HepG2 (cell line): ENCODE results near the gene TBC1D7. TPM values are rescaled to one million over a fixed set of nuclear protein-coding genes. Genes with fewer than 3 reads are reported as not detected.

ENCODE experiments used
- BCL6 ChIP-seq: IDR thresholded peaks from 2 replicates; pipeline ENCODE4 v1.6.1; 2016; ENCODE audit warnings: missing genetic modification reagents, missing compliant biosample characterization
- GATAD2A ChIP-seq: IDR thresholded peaks from 2 replicates; pipeline ENCODE4 v1.6.1; 2016
- HES4 ChIP-seq: sonication (generic); formaldehyde crosslinking; IDR thresholded peaks from 2 replicates; pipeline ENCODE4 v1.9.0; 2021; ENCODE audit warnings: mild to moderate bottlenecking, missing genetic modification reagents, borderline replicate concordance
- MAFF ChIP-seq: IDR thresholded peaks from 2 replicates; pipeline ENCODE4 v1.6.1; 2011; ENCODE audit warnings: low read depth, low read length, improper control_type of control experiment
- MAZ ChIP-seq, 2 experiments: sonication (generic) in 1 of 2; formaldehyde crosslinking in 1 of 2; IDR thresholded peaks; 2 replicates each; pipeline versions ENCODE4 v1.5.0 to v1.6.1; 2012 to 2020; ENCODE audit warnings: low read depth in 2 of 2, mild to moderate bottlenecking in 2 of 2, borderline replicate concordance in 1 of 2, improper control_type of control experiment in 1 of 2, low read length in 1 of 2, missing genetic modification reagents in 1 of 2, moderate library complexity in 1 of 2
- MBNL3 ChIP-seq: fragments of 250-450 bp; sonication (Bioruptor Pico); conservative IDR thresholded peaks from 2 replicates; pipeline ENCODE4 v1.8.0; 2022; ENCODE audit warnings: mild to moderate bottlenecking, inconsistent platforms
- MYC ChIP-seq: sonication (generic); formaldehyde crosslinking; IDR thresholded peaks from 2 replicates; pipeline ENCODE4 v1.9.0; 2021; ENCODE audit warnings: missing genetic modification reagents, borderline replicate concordance
- MZF1 ChIP-seq: sonication (generic); formaldehyde crosslinking; IDR thresholded peaks from 2 replicates; pipeline ENCODE4 v1.8.1; 2023; ENCODE audit warnings: mild to moderate bottlenecking, missing genetic modification reagents, borderline replicate concordance
- RFX1 ChIP-seq: fragments of 450-650 bp; IDR thresholded peaks from 2 replicates; pipeline ENCODE4 v1.6.1; 2017
- XBP1 ChIP-seq: sonication (generic); formaldehyde crosslinking; IDR thresholded peaks from 2 replicates; pipeline ENCODE4 v1.5.0; 2020; ENCODE audit warnings: missing genetic modification reagents
- YY1 ChIP-seq: IDR thresholded peaks from 2 replicates; pipeline ENCODE4 v1.6.1; 2011; ENCODE audit warnings: low read length, low read depth, moderate library complexity, mild to moderate bottlenecking; ENCODE audit not compliant: insufficient read depth, insufficient replicate concordance
- ZNF451 ChIP-seq: sonication (generic); formaldehyde crosslinking; IDR thresholded peaks from 2 replicates; pipeline ENCODE4 v1.5.0; 2020; ENCODE audit warnings: mild to moderate bottlenecking, missing genetic modification reagents
- ZNF570 ChIP-seq: sonication (generic); formaldehyde crosslinking; IDR thresholded peaks from 2 replicates; pipeline ENCODE4 v1.4.0; 2020; ENCODE audit warnings: mild to moderate bottlenecking, missing genetic modification reagents, borderline replicate concordance
- ZNF614 ChIP-seq: IDR thresholded peaks from 2 replicates; pipeline ENCODE4 v1.6.1; 2018; ENCODE audit warnings: missing biosample characterization, missing genetic modification reagents, inconsistent platforms, borderline replicate concordance
- ZNF780A ChIP-seq: sonication (generic); formaldehyde crosslinking; IDR thresholded peaks from 2 replicates; pipeline ENCODE4 v1.8.0; 2022; ENCODE audit warnings: mild to moderate bottlenecking, missing genetic modification reagents, moderate library complexity
- polyA plus RNA-seq, 8 experiments: library from polyadenylated mRNA; depleted of rRNA in 3 of 8; stranded (reverse) in 7 of 8; unstranded in 1 of 8; fragments of >200 nt; fragmentation: Illumina TruSeq in 4 of 8; extraction: Trizol in 4 of 8; gene quantifications; 2 replicates each; pipeline versions ENCODE4 v1.2.1 to v1.2.3, GENCODE V29; 2011 to 2016; ENCODE audit warnings: low read depth in 4 of 8, missing spikeins in 1 of 8, mixed read lengths in 1 of 8; ENCODE audit not compliant: insufficient read depth in 1 of 8
- total RNA-seq, 5 experiments: library from RNA; depleted of rRNA; stranded (reverse); fragments of >200 nt; fragmentation: Illumina TruSeq; extraction: Trizol; gene quantifications; 2 replicates each; pipeline ENCODE4 v1.2.3, GENCODE V29; 2016; ENCODE audit warnings: low read depth in 1 of 5
- TF ChIP-seq, protein P1 (sequence below): sonication (generic); formaldehyde crosslinking; IDR thresholded peaks from 2 replicates; pipeline ENCODE4 v1.5.1; 2020; ENCODE audit warnings: missing genetic modification reagents, mild to moderate bottlenecking, borderline replicate concordance
- TF ChIP-seq, protein P2 (sequence below): sonication (generic); formaldehyde crosslinking; IDR thresholded peaks from 2 replicates; pipeline ENCODE4 v1.8.0; 2022; ENCODE audit warnings: missing genetic modification reagents, low read depth, mild to moderate bottlenecking, borderline replicate concordance
- TF ChIP-seq, protein P3 (sequence below): sonication (generic); formaldehyde crosslinking; IDR thresholded peaks from 2 replicates; pipeline ENCODE4 v1.5.1; 2020; ENCODE audit warnings: missing genetic modification reagents, mild to moderate bottlenecking, borderline replicate concordance
- TF ChIP-seq, protein P4 (sequence below): sonication (generic); formaldehyde crosslinking; IDR thresholded peaks from 2 replicates; pipeline ENCODE4 v1.5.1; 2020; ENCODE audit warnings: mild to moderate bottlenecking, moderate library complexity, missing genetic modification reagents
- TF ChIP-seq, protein P5 (sequence below): sonication (generic); formaldehyde crosslinking; IDR thresholded peaks from 2 replicates; pipeline ENCODE4 v1.5.0; 2020; ENCODE audit warnings: mild to moderate bottlenecking, missing genetic modification reagents, borderline replicate concordance

The TBC1D7 gene
- total and polyA plus RNA-seq, 2 of the 13 experiments (the other 11 are each of a cell fraction or from before 2014, with no cell fraction given): 23.3 to 30.8 TPM

DNA sequence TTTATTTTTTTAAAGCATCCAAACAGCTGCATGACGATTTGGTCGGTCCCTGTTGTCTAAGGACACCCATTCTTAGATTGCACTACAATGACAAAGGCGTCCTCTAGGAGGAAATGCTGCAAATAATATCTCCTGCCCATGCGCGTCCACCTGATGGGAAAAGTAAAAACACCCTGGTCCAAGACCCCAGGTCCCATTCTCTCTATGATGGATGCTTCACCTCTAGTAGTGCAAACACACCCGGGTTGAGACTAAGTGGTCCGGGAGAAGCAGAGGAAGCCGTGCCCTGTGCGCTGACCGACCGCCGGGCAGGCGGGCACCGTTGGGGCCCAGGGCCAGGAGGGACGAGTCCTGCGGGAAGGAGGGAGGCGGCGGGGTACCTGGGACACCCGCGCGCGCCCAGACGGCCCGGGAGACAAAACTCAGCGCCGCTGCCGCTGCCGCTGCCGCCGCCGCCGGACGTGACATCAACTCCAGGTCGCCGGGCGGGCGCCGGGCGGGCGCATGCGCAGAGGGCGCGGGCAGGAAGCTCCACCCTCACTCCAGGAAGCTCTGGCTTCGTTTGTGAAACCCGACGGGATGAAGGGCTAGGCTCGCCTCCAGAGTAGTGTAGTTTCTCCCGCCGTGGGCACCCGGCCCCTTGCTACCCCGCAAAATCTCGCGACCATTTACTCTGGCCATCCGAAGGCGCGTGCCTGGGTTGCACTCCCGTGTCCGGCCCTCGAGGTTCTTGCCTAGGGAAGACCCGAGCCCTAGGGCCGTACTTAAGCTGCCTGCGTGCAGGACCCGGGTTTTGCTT is at the start of gene TBC1D7 (continued):
- TF ChIP-seq, protein P1, sequence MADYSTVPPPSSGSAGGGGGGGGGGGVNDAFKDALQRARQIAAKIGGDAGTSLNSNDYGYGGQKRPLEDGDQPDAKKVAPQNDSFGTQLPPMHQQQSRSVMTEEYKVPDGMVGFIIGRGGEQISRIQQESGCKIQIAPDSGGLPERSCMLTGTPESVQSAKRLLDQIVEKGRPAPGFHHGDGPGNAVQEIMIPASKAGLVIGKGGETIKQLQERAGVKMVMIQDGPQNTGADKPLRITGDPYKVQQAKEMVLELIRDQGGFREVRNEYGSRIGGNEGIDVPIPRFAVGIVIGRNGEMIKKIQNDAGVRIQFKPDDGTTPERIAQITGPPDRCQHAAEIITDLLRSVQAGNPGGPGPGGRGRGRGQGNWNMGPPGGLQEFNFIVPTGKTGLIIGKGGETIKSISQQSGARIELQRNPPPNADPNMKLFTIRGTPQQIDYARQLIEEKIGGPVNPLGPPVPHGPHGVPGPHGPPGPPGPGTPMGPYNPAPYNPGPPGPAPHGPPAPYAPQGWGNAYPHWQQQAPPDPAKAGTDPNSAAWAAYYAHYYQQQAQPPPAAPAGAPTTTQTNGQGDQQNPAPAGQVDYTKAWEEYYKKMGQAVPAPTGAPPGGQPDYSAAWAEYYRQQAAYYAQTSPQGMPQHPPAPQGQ (CRISPR knock-in tag): no peak
- TF ChIP-seq GATAD2A: no peak; the same call in 1 of the 2 replicates
- TF ChIP-seq, protein P2, sequence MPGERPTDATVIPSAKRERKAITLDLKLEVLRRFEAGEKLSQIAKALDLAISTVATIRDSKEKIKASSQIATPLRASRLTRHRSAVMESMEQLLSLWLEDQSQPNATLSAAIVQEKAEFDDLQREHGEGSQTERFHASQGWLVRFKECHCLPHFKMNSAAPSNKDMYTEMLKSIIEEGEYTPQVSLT: no peak
- TF ChIP-seq MZF1 (CRISPR knock-in tag): no peak
- TF ChIP-seq YY1: peak; percentile 71
- TF ChIP-seq MAZ (IDR thresholded peaks at IDR 0.05; ENCODE audit: borderline replicate concordance, low read depth, low read length): no peak
- TF ChIP-seq MAZ (CRISPR knock-in tag; IDR thresholded peaks at IDR 0.05; ENCODE audit: low read depth): peak; percentile 61; the same call in 1 of the 2 replicates
- TF ChIP-seq, protein P3, sequence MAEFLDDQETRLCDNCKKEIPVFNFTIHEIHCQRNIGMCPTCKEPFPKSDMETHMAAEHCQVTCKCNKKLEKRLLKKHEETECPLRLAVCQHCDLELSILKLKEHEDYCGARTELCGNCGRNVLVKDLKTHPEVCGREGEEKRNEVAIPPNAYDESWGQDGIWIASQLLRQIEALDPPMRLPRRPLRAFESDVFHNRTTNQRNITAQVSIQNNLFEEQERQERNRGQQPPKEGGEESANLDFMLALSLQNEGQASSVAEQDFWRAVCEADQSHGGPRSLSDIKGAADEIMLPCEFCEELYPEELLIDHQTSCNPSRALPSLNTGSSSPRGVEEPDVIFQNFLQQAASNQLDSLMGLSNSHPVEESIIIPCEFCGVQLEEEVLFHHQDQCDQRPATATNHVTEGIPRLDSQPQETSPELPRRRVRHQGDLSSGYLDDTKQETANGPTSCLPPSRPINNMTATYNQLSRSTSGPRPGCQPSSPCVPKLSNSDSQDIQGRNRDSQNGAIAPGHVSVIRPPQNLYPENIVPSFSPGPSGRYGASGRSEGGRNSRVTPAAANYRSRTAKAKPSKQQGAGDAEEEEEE (CRISPR knock-in tag): no peak
- TF ChIP-seq, protein P4, sequence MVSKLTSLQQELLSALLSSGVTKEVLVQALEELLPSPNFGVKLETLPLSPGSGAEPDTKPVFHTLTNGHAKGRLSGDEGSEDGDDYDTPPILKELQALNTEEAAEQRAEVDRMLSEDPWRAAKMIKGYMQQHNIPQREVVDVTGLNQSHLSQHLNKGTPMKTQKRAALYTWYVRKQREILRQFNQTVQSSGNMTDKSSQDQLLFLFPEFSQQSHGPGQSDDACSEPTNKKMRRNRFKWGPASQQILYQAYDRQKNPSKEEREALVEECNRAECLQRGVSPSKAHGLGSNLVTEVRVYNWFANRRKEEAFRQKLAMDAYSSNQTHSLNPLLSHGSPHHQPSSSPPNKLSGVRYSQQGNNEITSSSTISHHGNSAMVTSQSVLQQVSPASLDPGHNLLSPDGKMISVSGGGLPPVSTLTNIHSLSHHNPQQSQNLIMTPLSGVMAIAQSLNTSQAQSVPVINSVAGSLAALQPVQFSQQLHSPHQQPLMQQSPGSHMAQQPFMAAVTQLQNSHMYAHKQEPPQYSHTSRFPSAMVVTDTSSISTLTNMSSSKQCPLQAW (CRISPR knock-in tag): peak; percentile 89
- peak; percentile 60; the same call in 1 of the 2 replicates for TF ChIP-seq ZNF614 (CRISPR knock-in tag)
- TF ChIP-seq MBNL3 (CRISPR knock-in tag): no peak
- TF ChIP-seq ZNF780A: no peak; the same call in 1 of the 2 replicates
- TF ChIP-seq HES4: peak; percentile 32; the same call in 1 of the 2 replicates
- 0 out of 2 replicates have a peak, but pooled peaks have one; percentile 5 for TF ChIP-seq MAFF
- TF ChIP-seq, protein P5, sequence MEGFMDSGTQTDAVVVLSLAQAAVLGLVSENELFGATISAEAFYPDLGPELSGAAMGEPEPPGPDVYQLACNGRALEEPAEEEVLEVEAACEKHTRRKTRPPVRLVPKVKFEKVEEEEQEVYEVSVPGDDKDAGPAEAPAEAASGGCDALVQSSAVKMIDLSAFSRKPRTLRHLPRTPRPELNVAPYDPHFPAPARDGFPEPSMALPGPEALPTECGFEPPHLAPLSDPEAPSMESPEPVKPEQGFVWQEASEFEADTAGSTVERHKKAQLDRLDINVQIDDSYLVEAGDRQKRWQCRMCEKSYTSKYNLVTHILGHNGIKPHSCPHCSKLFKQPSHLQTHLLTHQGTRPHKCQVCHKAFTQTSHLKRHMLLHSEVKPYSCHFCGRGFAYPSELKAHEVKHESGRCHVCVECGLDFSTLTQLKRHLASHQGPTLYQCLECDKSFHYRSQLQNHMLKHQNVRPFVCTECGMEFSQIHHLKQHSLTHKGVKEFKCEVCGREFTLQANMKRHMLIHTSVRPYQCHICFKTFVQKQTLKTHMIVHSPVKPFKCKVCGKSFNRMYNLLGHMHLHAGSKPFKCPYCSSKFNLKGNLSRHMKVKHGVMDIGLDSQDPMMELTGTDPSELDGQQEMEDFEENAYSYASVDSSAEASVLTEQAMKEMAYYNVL (CRISPR knock-in tag): peak; percentile 32; the same call in 1 of the 2 replicates
- TF ChIP-seq RFX1: no peak; the same call in 1 of the 2 replicates
- no peak; the same call in 1 of the 2 replicates for TF ChIP-seq XBP1 (CRISPR knock-in tag)
- TF ChIP-seq BCL6 (CRISPR knock-in tag): peak; percentile 66; the same call in 1 of the 2 replicates
- no peak for TF ChIP-seq ZNF570 (CRISPR knock-in tag)
- TF ChIP-seq ZNF451 (CRISPR knock-in tag): 0 out of 2 replicates have a peak, but pooled peaks have one; percentile 77
- no peak; the same call in 1 of the 2 replicates for TF ChIP-seq MYC (CRISPR knock-in tag)
